HG02763 (cell line): ENCODE measurements around the gene MCM3AP.
"Not testable (repeated sequence)": the region's sequence is repeated elsewhere in the genome, so short reads cannot be mapped to it uniquely, and the experiment has no call there.

Experiments used
- ATAC-seq: cut with Tn5 transposase; IDR thresholded peaks from one replicate; pipeline ENCODE4 v1.9.1; 2021; ENCODE audit warnings: mild to moderate bottlenecking, moderate library complexity; ENCODE audit not compliant: unreplicated experiment

Gene MCM3AP

GRCh38 chr21:46312949-46313348, 27.5 kb upstream of the MCM3AP start:
- no peak for ATAC-seq

DNA sequence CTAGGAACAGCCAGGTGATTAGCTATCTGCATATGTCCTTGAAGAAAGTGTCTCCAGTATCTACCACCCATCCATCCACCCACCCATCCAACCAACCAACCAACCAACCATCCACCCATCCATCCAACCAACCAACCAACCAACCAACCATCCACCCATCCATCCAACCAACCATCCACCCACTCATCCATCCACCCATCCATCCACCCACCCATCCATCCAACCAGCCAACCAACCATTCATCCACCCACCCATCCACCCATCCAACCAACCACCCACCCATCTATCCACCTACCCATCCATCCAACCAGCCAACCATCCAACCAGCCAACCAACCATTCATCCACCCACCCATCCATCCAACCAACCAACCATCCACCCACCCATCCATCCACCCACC, 26.2 kb upstream of the MCM3AP start:
- ATAC-seq = no peak

DNA sequence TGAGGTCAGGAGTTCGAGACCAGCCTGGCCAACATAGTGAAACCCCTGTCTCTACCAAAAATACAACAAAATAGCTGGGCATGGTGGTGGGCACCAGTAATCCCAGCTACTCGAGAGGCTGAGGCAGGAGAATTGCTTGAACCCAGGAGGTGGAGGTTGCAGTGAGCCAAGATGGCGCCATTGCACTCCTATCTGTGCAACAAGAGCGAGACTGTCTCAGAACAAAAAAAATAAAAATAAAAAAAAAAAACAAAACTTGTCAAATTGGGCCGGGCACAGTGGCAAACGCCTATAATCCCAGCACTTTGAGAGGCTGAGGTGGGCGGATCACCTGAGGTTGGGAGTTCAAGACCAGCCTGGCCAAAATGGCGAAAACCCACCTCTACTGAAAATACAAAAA, 24.8 kb upstream of the MCM3AP start:
- ATAC-seq = not testable (repeated sequence)

DNA sequence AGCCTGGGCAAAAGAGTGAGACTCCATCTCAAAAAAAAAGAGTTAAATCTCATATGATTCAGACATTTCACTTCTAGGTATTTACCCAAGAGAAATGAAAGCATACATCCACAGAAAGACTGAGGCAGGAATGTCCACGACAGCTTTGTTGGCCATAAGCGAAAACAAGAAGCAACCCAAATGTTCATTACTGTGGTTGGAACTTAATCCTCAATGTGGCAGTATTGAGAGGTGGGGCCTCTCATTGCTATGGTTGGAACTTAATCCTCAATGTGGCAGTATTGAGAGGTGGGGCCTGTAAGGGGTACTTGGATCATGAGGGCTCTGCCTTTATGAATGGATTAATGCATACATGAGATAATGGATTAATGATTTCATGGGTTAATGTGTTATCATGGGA, 23.0 kb upstream of the MCM3AP start:
- no peak for ATAC-seq

DNA sequence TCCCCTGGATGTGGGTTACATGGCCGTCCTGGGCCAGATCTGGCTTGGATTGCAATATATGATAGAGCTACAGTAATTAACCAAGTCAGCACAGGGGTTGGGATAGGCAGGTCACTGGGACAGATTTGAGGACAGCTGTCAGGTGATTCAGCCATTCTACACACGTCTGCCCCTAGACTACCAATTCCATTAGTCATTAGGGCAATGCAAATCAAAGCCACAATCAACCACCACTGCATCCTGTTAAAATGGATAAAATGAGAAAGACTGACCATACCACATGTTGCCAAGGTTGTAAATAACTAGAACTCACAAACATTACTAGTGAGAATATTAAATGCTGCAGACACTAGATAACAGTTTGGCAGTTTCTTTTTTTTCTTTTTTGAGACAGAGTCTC, 22.2 kb upstream of the MCM3AP start:
- no peak for ATAC-seq

DNA sequence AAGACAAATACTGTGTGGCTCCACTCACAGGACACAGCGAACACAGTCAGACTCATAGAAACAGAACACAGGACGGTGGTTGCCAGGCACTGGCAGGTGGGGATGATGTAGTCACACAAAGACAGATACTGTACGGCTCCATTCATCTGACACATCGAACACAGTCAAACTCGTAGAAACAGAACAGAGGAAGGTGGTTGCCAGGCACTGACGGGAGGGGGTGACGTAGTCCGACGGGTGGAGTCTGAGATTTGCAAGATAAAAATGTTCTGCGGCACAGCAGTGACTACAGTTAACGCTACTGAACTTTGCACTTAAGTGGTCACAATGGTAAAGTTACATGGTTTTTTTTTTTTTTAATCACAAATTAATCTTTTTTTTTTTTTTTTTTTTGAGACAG, 19.5 kb upstream of the MCM3AP start:
- no peak for ATAC-seq

GRCh38 chr21:46304437-46304836, 19.0 kb upstream of the MCM3AP start:
- no peak for ATAC-seq

DNA sequence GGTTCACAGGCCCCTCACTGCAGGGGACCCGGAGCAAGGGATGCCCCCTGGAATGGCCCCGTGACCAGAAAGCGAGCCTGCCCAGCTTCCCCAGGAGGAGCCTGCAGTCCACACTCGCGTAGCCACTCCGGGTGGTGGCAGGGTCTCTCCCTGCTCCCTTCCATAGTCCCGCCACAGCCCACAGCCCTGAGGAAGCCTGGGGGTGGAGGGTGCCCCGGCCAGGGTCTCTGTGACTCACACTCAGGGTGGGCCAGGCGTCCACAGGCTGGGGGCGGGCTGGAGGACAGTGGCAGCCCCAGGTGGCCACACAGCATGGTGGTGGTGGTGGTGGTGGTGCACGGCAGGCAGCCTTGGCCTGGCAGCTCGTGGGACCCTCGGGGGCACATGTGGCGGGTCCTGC, 16.3 kb upstream of the MCM3AP start:
- ATAC-seq = no peak

- no peak for ATAC-seq
These were observed 13.8 kb upstream of the MCM3AP start for GRCh38 chr21:46299167-46299566.

- ATAC-seq = no peak
These were observed 12.2 kb upstream of the MCM3AP start for GRCh38 chr21:46297338-46298271.

DNA sequence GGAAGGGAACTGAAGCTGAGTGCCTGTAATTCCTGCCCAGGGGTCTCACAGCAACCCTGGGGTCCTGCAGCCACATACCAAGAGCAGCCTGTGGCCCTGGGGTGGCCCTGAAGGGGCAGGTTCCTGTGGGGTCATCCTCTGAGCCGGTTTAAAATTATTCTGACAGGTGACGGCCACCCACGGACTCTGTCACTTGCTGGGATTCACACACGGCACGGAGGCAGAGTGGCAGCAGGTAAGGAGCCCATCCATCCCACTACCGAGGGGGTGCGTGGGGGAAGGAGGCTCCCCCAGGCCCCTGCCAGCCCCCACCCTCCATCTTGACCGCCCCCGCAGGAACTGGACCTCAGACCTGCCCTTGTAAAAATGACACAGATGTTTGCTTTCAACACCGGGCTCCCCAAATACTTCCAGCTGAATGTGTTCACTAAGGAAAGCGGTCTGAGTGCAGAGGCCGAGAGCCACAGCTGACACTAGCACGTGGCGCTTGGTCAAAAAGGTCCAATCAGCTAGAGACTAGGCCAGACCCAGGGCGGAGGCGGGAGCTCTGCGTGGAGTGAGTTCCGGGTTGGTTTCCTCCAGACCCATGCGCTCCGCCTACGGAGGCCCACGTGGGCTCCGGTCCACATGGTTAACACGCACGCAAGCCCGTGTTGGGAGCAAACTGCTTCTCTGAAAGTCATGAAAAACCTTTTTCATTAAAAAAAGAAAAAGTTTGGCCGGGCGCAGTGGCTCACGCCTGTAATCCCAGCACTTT, 10.8 kb upstream of the MCM3AP start:
- no peak for ATAC-seq

DNA sequence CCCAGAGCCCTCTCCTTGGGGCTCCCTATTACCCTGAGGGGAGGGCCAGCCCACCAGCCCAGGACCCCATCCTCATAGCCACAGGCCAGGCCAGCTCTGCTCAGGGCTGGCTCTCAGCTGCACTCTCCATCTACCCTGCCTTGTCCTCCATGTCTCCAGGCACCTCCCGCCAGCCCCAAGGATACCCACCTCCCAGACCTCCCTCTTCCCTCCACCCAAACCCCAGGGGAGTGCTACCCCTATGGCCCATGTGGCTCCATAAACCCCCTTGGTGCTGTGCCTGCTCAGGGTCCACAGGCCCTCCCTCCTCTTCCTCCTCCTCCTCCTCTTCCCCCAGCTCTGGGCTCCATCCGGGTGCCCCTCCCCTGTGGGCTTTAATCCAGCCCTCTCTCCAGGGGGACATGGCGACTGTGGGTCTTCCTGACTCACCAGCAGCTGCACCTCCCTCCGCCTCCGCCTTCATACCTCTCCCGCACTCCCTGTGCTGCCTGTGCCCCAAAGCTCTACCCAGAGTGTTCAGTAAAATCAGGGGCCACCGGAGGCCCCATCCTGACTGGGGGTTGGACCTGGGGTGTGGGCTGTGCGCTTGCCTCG, 9.9 kb upstream of the MCM3AP start:
- no peak for ATAC-seq

GRCh38 chr21:46294647-46295176, 9.3 kb upstream of the MCM3AP start:
- no peak for ATAC-seq

- no peak for ATAC-seq
These were observed 6.2 kb upstream of the MCM3AP start for GRCh38 chr21:46291561-46291960.

DNA sequence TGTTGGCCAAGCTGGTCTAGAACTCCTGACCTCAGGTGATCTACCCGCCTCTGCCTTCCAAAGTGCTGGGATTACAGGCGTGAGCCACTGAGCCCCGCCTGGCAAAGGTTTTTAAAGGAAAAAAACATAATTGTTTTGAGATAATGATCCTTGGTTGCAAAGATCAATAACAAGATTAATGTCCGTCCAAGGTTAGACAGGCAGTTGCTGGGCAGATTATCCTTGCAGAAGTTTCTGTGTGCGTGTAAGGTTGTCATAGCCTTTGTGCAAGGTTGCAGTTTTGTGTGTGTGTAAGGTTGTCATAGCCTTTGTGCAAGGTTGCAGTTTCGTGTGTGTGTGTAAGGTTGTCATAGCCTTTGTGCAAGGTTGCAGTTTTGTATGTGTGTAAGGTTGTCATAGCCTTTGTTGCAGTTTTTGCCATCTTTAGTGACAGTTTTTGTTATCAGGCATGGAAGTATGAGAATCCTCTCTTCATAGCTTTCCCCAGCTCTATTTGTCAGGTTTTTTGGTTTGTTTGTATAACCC, 4.3 kb upstream of the MCM3AP start:
- no peak for ATAC-seq

DNA sequence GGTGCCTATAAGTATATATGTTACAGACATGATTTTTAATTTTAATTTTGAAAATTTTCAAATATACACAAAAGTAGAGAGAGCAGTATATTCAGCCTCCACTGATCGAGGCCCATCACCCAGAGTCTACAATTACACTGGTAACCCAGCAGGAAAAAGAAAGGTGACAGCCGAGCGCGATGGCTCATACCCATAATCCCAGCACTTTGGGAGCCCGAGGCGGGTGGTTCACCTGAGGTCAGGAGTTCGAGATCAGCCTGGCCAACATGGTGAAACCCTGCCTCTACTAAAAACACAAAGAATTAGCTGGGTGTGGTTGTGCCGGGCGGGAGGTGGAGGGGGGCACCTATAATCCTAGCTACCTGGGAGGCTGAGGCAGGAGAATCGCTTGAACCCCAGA, 2.1 kb upstream of the MCM3AP start:
- no peak for ATAC-seq

DNA sequence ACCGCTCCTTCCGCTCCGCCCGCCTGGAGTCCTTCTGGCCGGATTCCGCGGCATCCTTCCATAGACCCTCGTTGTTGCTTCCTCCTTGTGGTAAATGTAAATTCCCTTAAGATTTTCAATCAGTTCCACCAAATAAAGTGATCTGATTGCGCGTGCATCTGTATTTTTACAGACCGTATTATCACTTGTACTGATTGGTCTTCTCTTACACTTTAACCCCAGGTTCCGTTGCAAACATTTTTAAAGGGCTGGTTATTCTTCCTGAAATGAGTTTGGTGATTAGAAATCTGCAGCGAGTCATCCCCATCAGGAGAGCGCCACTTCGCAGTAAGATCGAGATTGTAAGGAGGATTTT, 1.2 kb upstream of the MCM3AP start:
- ATAC-seq = no peak

GRCh38 chr21:46285761-46286647, 593 bp upstream of the MCM3AP start, which contains the start of gene YBEY:
YBEY (plus strand) TSS chr21:46286342; CDS start chr21:46286914, 572 bp downstream.
- ATAC-seq = peak; percentile 84

- ATAC-seq = no peak
These were observed 678 bp downstream of the MCM3AP start for GRCh38 chr21:46284733-46285132.

DNA sequence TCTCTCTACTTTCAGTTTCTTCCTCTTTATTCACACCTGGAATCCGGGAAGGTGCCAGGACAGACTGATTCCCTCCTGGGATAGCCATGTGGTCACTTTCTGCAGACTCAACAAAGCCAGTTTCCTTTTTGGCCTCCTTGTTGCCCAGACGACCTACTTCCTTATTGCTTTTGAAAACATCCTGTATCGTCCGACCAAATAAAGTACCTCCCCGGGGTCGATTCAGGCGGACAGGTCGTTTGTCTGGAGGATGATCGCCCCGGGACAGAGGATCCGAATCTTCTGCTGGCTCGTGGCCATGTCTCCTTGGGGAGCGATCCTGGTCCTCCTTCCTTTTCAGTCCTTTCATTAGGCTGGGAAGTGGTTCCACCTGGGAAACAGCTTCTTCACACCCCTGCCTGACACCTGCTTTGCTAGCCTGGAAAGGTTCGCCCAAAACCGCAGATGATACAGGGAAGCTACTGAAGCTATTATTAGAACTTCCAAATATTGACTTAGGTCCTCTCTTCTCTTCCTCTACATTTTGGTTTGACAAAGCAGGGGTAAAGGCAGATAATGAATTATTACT, 1.2 kb downstream of the MCM3AP start:
- ATAC-seq = no peak
